SK-N-SH (cell line): ENCODE results near the gene SNED1. TPM values are rescaled to one million over a fixed set of nuclear protein-coding genes. Genes with fewer than 3 reads are reported as not detected.

Experiments used
- CTCF ChIA-PET: fragments of 300-600, 350-600 bp; formaldehyde crosslinking; extraction: SDS; loops from one replicate; lab custom pipeline; 2021; lab: Yijun Ruan, JAX
- POLR2A ChIA-PET: fragments of 350-600 bp; sonication (Branson Sonifier 250); formaldehyde crosslinking; extraction: SDS; loops from one replicate; lab custom pipeline; 2020; ENCODE audit warnings: antibody characterized with exemption, inconsistent platforms; lab: Yijun Ruan, JAX
- DNase-seq: peaks from one replicate; pipeline ENCODE4 v3.0.0; 2012
- H2AFZ ChIP-seq: fragments of 200-600 bp; sonication (generic); 2 replicates; pipeline ENCODE4 v1.8.1; 2016; ENCODE audit warnings: antibody characterized with exemption, mild to moderate bottlenecking, low read depth
- H3F3A ChIP-seq: fragments of 200-600 bp; sonication (generic); replicated peaks from 2 replicates; pipeline ENCODE3; 2016; ENCODE audit warnings: antibody characterized with exemption, mild to moderate bottlenecking; ENCODE audit not compliant: insufficient read depth
- H3K27ac ChIP-seq, 2 experiments: fragments of 200-500 bp in 1 of 2; fragments of 200-600 bp in 1 of 2; sonication (Bioruptor generic) in 1 of 2; sonication (generic), shearing (Covaris generic) in 1 of 2; 2 replicates each; pipeline versions ENCODE4 v1.5.1 to v1.6.1; 2014 to 2016; ENCODE audit warnings: low read depth in 2 of 2, inconsistent platforms in 1 of 2, low read length in 1 of 2, mild to moderate bottlenecking in 1 of 2, mixed read lengths in 1 of 2
- H3K27me3 ChIP-seq: fragments of 200-600 bp; sonication (generic), shearing (Covaris generic); 2 replicates; pipeline ENCODE4 v1.6.1; 2016; ENCODE audit warnings: mixed run types; ENCODE audit not compliant: insufficient read depth
- H3K36me3 ChIP-seq, 2 experiments: fragments of 200-500 bp in 1 of 2; fragments of 200-600 bp in 1 of 2; sonication (Bioruptor generic) in 1 of 2; sonication (generic) in 1 of 2; replicated peaks in 1 of 2; 2 replicates each; pipeline versions ENCODE3 to v1.5.1; 2014 to 2016; ENCODE audit warnings: low read length in 1 of 2, mild to moderate bottlenecking in 1 of 2; ENCODE audit not compliant: insufficient read depth in 2 of 2, control insufficient read depth in 1 of 2
- H3K4me1 ChIP-seq, 2 experiments: fragments of 200-500 bp in 1 of 2; fragments of 200-600 bp in 1 of 2; sonication (Bioruptor generic) in 1 of 2; sonication (generic), shearing (Covaris generic) in 1 of 2; 2 replicates each; pipeline versions ENCODE4 v1.5.1 to v1.6.1; 2014 to 2016; ENCODE audit warnings: low read depth in 1 of 2, low read length in 1 of 2, mixed run types in 1 of 2; ENCODE audit not compliant: insufficient read depth in 2 of 2, control insufficient read depth in 1 of 2
- H3K4me2 ChIP-seq: fragments of 200-600 bp; sonication (generic), shearing (Covaris generic); 2 replicates; pipeline ENCODE4 v1.6.1; 2017; ENCODE audit warnings: mixed run types
- H3K4me3 ChIP-seq, 2 experiments: fragments of 200-500 bp in 1 of 2; fragments of 200-600 bp in 1 of 2; sonication (Bioruptor generic) in 1 of 2; sonication (generic), shearing (Covaris generic) in 1 of 2; 2 replicates each; pipeline versions ENCODE4 v1.5.1 to v1.8.1; 2014 to 2016; ENCODE audit warnings: low read depth in 2 of 2, inconsistent platforms in 1 of 2, low read length in 1 of 2, mild to moderate bottlenecking in 1 of 2, mixed read lengths in 1 of 2, moderate library complexity in 1 of 2
- H3K79me2 ChIP-seq: fragments of 200-600 bp; sonication (generic); 2 replicates; pipeline ENCODE4 v1.8.1; 2017; ENCODE audit warnings: mild to moderate bottlenecking; ENCODE audit not compliant: insufficient read depth
- H3K9ac ChIP-seq: fragments of 200-600 bp; sonication (generic); 2 replicates; pipeline ENCODE4 v1.6.1; 2017; ENCODE audit warnings: mixed run types
- H3K9me2 ChIP-seq: fragments of 200-600 bp; sonication (generic); 2 replicates; pipeline ENCODE4 v1.6.1; 2017; ENCODE audit warnings: mixed run types
- H3K9me3 ChIP-seq: fragments of 200-600 bp; sonication (generic); 2 replicates; pipeline ENCODE4 v1.6.1; 2017; ENCODE audit warnings: mixed run types, mild to moderate bottlenecking, moderate library complexity
- H4K20me1 ChIP-seq: fragments of 200-600 bp; sonication (generic); 2 replicates; pipeline ENCODE4 v1.6.1; 2017; ENCODE audit warnings: mild to moderate bottlenecking, mixed run types; ENCODE audit not compliant: insufficient read depth
- CTCF ChIP-seq: fragments of 200-600 bp; sonication (generic); IDR thresholded peaks from 2 replicates; pipeline ENCODE4 v1.6.1; 2017; ENCODE audit warnings: antibody characterized with exemption, mild to moderate bottlenecking, moderate library complexity
- ELF1 ChIP-seq: IDR thresholded peaks from 2 replicates; pipeline ENCODE4 v1.4.0; 2012
- FOSL2 ChIP-seq: IDR thresholded peaks from 2 replicates; pipeline ENCODE4 v1.4.0; 2012; ENCODE audit warnings: low read depth, mild to moderate bottlenecking, moderate library complexity, borderline replicate concordance
- FOXJ3 ChIP-seq: sonication (generic); formaldehyde crosslinking; IDR thresholded peaks from 2 replicates; pipeline ENCODE4 v1.5.1; 2020; ENCODE audit warnings: mild to moderate bottlenecking, missing genetic modification reagents
- GABPA ChIP-seq: IDR thresholded peaks from 2 replicates; pipeline ENCODE4 v1.4.0; 2012; ENCODE audit warnings: low read depth, mild to moderate bottlenecking
- IRF3 ChIP-seq: fragments of 150-350 bp; IDR thresholded peaks from 2 replicates; pipeline ENCODE4 v1.6.1; 2016; ENCODE audit warnings: mild to moderate bottlenecking, low read depth, low read length
- MAX ChIP-seq: IDR thresholded peaks from 2 replicates; pipeline ENCODE4 v1.4.0; 2012; ENCODE audit warnings: low read depth
- MXI1 ChIP-seq: IDR thresholded peaks from 2 replicates; pipeline ENCODE4 v1.6.1; 2012; ENCODE audit warnings: mild to moderate bottlenecking, low read depth, low read length, improper control_type of control experiment
- PBX3 ChIP-seq: IDR thresholded peaks from 2 replicates; pipeline ENCODE4; 2012
- POLR2AphosphoS5 ChIP-seq: IDR thresholded peaks from 2 replicates; pipeline ENCODE4 v1.6.1; 2012; ENCODE audit warnings: low read depth, low read length
- RFX5 ChIP-seq: IDR thresholded peaks from 2 replicates; pipeline ENCODE4 v1.6.1; 2012; ENCODE audit warnings: mild to moderate bottlenecking, improper control_type of control experiment, low read length
- RXRA ChIP-seq: IDR thresholded peaks from 2 replicates; pipeline ENCODE4 v1.4.0; 2012; ENCODE audit warnings: low read depth, mild to moderate bottlenecking, borderline replicate concordance
- TAF1 ChIP-seq: IDR thresholded peaks from 2 replicates; pipeline ENCODE4 v1.6.1; 2012; ENCODE audit warnings: low read depth, mild to moderate bottlenecking, low read length, moderate library complexity, borderline replicate concordance
- TCF12 ChIP-seq: IDR thresholded peaks from 2 replicates; pipeline ENCODE4 v1.4.0; 2012
- TEAD4 ChIP-seq: IDR thresholded peaks from 2 replicates; pipeline ENCODE4 v1.4.0; 2012; ENCODE audit warnings: mild to moderate bottlenecking, borderline replicate concordance; ENCODE audit not compliant: insufficient read depth
- YY1 ChIP-seq: IDR thresholded peaks from 2 replicates; pipeline ENCODE4 v1.4.0; 2012; ENCODE audit warnings: low read depth, mild to moderate bottlenecking
- ZBTB33 ChIP-seq: IDR thresholded peaks from 2 replicates; pipeline ENCODE4 v1.4.0; 2012; ENCODE audit warnings: low read depth, borderline replicate concordance
- WGBS: methylation state at CpG from one replicate; pipeline ENCODE4 v1.1.6; 2017; ENCODE audit warnings: low lambda C conversion rate; 5-methylcytosine and 5-hydroxymethylcytosine counted together
- polyA plus RNA-seq, 3 experiments: library from polyadenylated mRNA; depleted of rRNA; stranded (reverse); fragments of >200 nt; gene quantifications; 2 replicates each; pipeline ENCODE4 v1.2.3, GENCODE V29; 2012

SNED1 gene
- polyA plus RNA-seq, 1 of the 3 experiments (the other 2 are of a cell fraction), result 0.03 TPM

- Histone ChIP-seq H4K20me1 (no peaks in the 10 kb centered on the region), H3K27ac (no peak overlapping the region), H3K4me3 (no peak overlapping the region), H3K36me3 (no peaks in the 10 kb centered on the region), H3K9me2 (no peaks in the 10 kb centered on the region), H2AFZ (no peak overlapping the region), H3K4me1 (peaks cover 0 to 3% of the 10 kb centered on the region in 2 experiments; a peak in 1 of 4 replicates), H3F3A (no peaks in the 10 kb centered on the region), H3K27me3 (no peaks in the 10 kb centered on the region), H3K4me2 (no peak overlapping the region), H3K9ac (no peak overlapping the region), H3K79me2 (no peaks in the 10 kb centered on the region), H3K9me3 (no peaks in the 10 kb centered on the region)
- TF ChIP-seq IRF3 (no peak), FOSL2 (no peak), PBX3 (no peak), TEAD4 (no peak), ELF1 (no peak), CTCF (no peak), TAF1 (no peak), MAX (no peak), FOXJ3 (CRISPR knock-in tag) (no peak), GABPA (no peak), RFX5 (no peak), ZBTB33 (no peak), TCF12 (no peak), YY1 (no peak), RXRA (no peak), MXI1 (no peak), POLR2AphosphoS5 (no peak)
- WGBS, result 60% methylated on average over 4 of the region's 19 CpGs
- no peak for DNase-seq
- ChIA-PET CTCF (interaction anchor here (1.0 to 1.4 kb wide), 2 partner anchors 79 to 142 kb away, joined by 3 to 10 read pairs; no protein-coding TSS in a partner anchor), POLR2A (no interaction called here)
Observed at GRCh38 chr2:240993446-240994170, 4.8 kb upstream of the SNED1 start.
